GM21390 (cell line): Measurements from ENCODE around the gene MYOZ2.
"Not testable (repeated sequence)": the region's sequence is repeated elsewhere in the genome, so short reads cannot be mapped to it uniquely, and the experiment has no call there.

Experiments used
- ATAC-seq: cut with Tn5 transposase; IDR thresholded peaks from one replicate; pipeline ENCODE4 v1.9.1; 2021; ENCODE audit not compliant: unreplicated experiment

Gene MYOZ2

DNA sequence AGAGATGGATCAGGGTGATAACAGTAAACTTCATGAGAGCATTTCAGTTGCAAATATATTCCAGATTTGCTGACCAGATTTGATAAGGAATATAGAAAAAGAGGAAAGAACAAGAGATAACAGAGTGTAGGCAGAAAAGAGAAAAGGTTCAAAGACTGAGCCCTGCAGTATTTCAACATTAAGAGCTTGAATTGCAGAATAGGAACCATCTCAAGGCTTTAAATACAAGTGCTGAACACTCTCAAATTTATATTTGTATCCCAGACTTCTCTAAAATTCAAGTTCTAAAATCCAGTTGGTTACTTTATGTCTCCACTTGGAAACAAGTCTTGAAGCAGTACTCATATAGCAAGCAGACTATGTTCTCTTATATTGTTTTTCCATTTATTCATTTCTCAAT is 9.7 kb upstream of the MYOZ2 start:
- no peak for ATAC-seq

DNA sequence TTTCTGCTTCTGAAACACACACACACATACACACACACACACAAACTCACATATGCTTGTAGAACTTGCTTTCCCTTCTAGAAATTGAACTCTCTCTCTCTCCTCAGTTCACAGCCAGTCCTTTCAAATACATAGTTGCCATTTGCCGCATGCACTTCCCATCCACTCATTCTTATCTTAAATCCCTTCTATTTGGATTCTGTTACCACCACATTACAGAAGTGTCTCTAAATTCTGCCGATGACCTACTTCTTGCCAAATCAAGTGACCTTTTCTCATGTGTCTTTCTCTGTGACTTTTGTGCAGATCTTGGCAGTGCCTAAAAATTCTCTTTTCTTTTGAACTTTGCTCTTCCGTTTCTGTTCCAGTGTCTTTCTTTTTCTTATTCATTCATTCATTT is 7.5 kb upstream of the MYOZ2 start:
- ATAC-seq: no peak

DNA sequence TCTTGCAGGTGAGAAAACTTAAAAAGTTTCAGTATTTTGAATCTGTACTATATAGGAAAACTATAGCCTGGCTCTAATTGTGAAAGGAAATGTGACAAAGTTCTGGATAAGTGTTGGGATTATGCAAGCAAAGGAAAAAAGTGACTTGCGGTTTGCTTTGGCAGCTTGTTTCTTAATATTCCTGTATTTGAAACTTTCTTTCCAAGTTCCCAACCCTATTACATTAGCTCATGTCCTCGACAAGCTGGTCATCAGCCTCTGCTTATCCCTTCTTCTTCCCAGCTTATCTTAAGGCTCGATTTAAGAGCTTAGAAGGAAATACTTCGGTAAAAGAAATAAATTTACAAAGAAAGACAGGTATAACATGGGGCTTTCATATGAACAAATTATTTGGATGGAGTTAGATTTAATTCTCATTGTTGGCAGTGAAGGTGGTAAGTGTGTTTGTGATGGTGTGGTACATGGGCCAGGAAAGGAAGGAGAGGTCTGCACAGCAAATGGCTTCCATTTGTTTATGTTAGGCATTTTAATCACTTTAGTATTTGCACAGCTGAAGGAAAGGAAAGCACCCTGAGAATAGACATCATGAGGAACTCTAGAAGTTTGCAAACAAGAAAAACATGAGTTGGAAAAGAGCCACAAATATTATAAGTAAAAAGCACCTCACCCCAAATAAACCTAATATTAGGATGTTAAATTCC is 5.1 kb upstream of the MYOZ2 start:
- no peak for ATAC-seq

DNA sequence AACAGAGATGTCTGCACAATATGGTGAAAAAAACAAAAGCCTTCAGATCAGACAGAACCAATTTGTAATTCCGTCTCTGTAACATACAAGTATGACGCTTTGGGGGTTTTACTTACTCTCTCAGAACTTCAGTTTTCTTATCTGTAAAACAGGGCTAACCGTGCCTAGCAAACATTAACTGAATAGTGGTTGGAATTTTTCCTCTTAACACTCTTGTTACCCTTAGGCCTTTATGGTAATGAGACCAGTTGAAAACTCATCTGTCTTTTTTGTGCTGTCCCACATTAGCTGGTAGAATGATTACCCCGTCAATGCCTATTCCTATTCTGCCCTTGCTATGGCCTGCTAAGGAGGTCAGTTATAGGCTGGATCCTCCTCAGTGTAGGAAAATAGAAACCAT is 4.5 kb upstream of the MYOZ2 start:
- ATAC-seq: no peak

DNA sequence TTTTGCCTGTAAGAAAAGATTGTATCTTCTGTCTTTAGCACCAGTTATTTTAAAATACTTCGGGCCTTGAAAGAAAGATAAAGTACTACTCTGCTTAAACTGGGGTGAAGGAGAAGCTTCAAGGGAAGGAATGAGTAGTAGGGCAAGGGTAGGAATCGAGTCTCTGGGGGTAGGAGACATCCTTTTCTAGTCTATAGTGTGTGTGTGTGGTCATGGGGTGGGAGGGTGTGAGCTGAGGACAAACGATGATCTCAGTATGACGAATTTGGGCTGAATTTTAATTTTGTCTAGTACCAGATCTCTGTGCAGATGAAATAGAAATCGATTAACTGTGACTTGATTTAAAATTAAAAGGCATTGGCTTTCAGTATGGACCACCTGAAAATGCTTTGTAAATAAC is 3.3 kb upstream of the MYOZ2 start:
- ATAC-seq: no peak

DNA sequence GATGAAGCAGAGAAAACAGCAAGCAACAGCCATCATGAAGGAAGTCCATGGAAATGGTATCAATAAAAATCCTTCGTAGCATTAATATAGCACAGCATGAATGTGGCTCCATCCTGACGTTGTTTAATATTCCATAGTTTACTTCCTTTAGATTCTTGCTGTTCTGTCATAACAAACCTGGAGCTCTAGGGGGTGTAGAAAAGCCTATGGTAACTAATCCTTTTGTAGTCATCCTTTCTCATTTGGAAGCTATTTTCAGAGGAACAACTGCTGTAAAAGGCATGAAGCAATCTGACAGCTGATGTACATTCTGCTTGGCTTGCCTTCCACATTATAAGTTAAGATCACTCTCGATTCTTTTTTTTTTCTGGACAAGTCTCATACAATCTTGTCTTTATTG is 914 bp downstream of the MYOZ2 start:
- no peak for ATAC-seq

DNA sequence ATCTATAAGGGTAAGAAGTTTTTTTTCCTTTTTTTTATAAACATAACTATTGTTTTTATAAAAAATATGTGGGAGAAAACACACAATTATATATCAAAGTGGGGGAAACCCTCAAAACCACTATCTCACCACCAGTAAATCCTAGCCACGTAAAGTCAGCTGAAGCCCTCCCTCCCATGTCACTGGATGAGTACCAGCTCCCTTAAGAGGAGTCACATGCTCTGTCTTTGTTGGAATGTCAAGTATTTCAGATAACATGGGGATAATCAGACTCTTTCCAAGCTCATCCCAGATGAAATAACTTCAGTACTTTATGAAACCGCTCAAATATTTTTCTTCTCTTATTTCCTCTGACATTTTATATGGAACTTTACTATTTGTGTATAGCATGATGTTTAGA is 2.4 kb downstream of the MYOZ2 start:
- no peak for ATAC-seq

DNA sequence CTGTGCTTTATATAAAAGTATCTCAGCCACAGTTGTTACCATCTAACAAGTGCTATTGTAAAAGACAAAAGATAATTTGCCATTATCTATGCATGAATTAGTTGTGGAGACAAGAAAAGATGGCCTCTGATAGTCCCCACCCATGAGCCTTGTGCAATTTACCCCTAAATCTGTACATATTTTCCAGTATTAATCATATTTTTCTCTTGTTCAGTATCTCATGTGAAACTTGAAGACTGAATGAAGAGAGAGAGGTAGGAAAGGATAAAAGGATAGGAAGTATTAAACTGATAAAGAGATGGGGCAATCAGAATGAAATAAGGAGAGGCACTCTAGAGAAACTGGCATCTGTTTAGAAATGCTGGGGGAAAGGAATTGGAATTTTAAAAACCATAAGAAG is 3.7 kb downstream of the MYOZ2 start:
- ATAC-seq: no peak

DNA sequence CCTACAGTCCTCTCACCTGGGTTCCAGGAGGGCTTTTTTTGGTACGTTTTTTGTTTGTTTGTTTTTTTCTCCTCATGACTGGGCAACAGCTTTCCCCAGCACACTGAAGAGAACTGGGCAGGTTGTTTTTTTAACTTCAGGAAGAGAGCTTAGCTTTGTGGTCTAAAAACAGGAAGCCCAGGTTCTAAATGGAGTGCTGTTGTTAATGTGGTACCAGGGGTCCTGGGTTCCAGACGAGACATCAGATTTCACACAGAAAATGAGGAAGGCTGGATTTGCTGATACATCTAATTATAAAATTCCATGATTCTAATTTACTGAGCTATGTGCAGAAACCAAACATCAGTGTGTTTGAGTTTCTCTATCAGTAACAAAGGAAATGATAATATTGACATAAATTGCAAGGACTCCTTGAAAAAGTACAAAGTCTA is 4.2 kb downstream of the MYOZ2 start:
- no peak for ATAC-seq

DNA sequence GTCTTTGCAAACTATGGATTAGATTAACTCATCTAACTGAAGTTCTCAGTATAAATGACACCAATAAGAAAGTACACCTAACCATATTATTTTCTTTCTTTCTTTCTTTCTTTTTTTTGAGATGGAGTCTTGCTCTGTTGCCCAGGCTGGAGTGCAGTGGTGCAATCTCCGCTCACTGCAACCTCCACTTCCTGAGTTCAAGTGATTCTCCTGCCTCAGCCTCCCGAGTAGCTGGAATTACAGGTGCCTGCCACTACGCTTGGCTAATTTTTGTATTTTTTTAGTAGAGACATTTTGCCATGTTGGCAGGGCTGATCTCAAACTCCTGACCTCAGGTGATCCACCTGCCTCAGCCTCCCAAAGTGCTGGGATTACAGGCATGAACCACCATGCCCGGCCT is 5.7 kb downstream of the MYOZ2 start:
- not testable (repeated sequence) for ATAC-seq

DNA sequence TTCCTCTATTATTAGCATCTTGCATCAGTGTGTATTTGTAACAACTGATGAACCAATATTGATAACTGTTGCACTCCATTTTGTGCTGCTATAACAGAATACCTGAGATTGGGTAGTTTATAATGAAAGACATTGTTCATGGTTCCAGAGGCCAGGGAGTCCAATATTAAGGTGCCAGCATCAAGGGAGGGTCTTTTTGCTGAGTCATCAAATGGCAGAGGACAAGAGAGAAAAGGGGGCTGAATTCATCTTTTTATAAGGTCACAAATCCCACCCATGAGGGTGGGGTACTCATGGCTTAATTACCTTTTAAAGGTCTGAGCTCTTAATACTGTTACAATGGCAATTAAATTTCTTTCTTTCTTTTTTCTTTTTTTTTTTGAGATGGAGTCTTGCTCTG is 7.2 kb downstream of the MYOZ2 start:
- ATAC-seq: no peak

DNA sequence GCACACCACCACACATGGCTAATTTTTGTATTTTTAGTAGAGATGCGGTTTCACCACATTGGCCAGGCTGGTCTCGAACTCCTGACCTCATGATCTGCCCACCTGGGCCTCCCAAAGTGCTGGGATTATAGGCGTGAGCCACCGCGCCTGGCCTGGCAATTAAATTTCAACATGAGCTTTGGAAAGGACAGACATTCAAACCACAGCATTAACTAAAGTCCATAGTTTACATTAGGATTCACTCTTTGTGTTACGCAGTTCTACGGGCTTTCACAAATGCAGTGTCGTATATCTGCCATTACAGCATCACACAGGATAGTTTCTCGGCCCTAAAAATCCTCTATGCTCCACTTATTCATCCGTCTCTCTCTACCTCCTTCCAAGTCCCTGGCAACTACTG is 7.7 kb downstream of the MYOZ2 start:
- ATAC-seq: not testable (repeated sequence)

DNA sequence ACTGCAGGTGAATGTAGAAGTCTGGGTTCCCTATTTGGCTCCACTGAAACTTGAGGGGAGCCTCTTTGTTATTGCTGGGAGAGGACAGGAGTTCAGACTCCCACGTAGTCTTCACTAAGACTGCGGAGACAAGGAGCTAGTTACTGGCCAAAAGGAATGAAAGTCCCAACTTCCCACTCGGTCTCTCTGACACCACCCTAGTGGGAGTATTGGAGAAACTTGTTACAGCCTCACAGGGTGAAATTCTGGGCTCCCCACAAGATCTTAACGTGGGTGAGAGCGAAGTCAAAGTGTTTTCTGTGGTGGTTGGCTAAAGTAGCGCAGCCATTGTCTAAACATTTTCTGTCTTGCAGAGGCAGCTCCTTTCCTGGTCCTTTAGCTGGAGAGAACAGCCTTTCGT is 13.5 kb downstream of the MYOZ2 start:
- ATAC-seq: no peak

DNA sequence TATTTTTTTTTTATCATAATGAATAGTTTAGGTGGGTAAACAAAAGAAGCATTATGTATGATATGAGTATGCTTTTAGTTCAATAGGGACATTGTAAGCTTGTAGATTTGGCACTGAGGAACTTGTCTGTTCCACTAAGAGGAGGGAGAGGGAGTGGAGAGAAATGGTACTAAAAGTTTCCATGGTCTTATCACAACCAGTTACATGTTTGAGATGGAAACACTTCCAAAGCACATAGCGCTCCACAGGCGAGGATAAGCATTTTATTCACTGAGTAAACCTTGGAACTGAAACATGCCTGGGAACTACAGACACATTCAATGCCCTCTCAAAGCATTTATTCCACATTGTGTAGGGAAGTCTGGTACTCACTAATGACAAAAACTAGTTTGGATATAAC is 15.5 kb downstream of the MYOZ2 start:
- ATAC-seq: no peak

DNA sequence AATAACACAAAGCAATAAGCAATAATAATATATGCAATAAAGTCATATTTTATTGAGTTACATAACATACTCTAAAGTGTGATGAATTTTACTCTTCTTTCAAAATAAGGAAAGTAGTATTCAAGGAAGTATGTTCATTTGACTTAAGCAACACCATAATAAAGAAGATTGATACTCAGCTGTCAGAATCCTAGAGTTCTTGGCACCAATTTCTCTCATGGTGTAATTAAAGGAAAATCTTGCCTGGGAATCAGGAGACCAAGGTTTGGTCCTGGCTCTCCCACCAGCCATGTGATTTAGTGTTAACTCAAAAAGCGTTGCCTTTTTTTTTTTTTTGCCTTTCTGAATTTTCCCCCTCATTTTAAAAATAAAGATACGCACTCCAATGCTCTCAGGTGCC is 17.1 kb downstream of the MYOZ2 start:
- no peak for ATAC-seq

DNA sequence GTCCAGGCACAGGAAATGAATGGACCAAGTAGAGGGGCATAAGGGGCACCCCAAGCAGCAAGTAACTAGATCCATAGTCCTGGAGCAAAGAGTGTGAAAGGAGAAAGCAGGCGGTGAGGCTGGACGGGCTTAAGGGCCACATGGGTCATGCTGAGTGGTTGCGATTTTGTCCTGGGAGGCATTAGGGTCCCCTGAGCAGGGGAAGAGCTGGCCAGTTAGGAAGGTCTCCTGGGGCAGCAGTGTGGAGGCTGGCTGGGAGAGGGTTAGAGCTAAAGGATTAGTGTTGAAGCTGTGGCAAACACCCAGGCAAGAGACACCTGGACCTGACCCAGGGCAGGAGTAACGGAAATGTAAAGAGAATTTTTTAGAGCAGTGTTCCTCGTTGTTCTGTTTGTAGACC is 26.5 kb downstream of the MYOZ2 start:
- no peak for ATAC-seq

DNA sequence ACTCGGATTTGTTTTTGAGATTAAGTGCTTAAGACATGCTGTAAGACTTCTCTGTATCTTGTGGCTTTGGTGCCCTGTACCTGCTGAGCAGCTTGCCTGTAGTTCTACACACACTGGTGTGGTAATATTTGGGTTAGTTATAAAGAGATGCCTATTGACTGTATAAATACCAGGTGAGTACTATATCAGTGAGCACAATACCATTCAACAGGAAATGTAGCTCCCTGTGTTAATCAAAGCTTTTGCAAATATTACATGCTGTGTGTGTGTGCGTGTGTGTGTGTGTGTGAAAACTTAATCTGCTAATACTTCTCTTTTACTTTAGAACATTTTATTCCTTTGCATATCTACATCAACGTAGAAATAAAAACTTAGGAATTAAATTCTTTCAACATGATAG is 30.1 kb downstream of the MYOZ2 start:
- no peak for ATAC-seq

DNA sequence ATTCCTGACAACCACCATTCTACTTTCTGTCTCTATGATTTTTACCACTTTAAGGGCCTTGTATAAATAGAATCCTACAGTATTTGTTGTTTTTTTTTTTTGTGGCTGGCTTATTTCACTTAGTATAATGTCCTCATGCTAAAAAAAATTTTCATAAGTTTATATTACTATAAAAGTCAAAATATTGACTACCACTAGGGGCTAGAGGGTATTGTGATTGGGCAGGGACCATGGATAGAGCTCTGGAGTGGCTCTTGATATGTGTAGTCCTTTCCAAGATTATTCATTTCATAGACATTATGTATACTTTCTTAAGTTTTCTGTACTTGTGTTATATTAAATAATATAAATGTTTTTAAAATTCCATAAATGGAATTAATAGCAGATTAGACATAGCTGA is 34.6 kb downstream of the MYOZ2 start:
- no peak for ATAC-seq

DNA sequence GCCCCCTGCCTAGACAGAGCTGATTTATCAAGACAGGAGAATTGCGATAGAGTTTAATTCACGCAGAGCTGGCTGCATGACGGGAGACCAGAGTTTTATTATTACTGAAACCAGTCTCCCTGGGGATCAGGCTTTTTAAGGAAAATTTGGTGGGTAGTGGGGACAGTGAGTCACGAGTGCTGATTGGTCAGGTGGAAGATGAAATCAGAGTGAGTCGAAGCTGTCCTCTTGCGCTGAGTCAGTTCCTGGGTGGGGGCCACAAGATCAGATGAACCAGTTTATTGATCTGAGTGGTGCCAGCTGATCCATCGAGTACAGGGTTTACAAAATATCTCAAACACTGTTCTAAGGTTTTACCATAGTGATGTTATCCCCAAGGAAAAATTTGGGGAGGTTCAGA is 36.6 kb downstream of the MYOZ2 start:
- no peak for ATAC-seq

DNA sequence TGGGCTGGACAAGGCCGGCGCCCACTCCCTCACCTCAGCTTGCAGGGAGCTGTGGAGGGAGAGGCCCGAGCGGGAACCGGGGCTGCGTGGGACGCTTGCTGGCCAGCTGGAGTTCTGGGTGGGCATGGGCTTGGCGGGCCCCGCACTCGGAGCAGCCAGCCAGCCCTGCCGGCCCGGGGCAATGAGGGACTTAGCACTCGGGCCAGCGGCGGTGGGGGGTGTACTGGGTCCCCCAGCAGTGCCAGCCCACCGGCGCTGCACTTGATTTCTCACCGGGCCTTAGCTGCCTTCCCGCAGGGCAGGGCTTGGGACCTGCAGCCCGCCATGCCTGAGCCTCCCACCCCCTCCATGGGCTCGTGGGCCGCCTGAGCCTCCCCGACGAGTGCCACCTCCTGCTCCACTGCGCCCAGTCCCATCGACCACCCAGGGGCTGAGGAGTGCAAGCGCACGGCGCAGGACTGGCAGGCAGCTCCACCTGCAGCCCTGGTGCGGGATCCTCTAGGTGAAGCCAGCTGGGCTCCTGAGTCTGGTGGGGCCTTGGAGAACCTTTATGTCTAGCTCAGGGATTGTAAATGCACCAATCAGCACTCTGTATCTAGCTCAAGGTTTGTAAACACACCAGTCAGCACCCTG is 38.2 kb downstream of the MYOZ2 start:
- not testable (repeated sequence) for ATAC-seq

DNA sequence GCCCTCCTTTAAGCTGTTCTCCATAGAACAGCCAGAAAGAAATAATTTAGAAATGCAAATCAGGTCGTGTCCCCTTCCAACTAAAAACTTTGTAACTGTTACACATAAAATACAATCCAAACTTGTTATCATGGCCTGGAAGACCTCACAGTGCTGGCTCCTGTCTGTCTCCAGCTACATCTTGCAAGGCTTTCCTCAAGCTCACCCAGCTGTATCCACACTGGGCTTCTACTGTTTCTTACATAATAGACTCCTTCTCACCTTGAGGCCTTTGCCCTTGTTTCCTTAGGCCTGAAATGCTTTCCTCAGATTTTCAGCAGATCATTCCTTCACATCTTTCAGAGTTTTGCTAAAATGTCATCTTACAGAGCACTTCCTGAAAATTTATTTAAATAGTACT is 43.4 kb downstream of the MYOZ2 start:
- ATAC-seq: no peak

DNA sequence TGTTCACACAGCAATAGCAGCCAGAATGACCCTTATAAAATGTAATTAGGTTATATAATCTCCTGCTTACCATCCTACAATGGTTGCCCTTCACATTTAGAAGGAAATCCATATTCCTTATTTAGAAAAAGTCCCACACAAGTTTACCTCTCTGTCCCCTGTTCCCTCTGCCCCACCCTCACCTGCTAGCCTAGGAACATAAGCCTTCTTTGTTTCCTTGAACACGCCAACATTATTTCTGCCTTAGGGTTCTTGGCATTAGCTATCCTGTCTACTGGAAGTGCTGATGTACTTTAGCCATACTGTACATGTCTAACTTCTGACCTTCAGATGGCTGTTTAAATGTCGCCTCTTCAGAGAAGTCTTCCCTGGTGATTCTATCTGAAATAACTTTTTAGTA is 48.5 kb downstream of the MYOZ2 start:
- no peak for ATAC-seq

DNA sequence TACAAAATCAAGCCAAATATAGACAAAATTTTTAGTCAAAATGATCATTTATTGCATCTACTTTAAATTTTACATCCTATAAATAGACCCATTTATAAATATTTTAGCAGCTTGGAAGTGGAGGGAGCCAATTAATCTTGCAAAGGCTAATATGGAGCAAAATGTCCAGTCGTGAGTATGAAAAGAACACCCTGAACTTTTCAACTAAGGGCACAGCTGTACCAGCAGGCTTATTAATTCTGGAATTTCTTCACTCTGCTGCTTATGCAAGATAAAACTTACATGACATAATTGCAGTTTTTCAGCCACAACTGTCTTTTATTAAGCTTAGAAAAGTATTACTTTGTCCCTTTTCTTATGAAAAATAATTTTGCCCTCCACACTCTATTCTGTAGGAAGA is 54.0 kb downstream of the MYOZ2 start:
- no peak for ATAC-seq
